Measurements from ENCODE around the gene ATXN10. TPM values are rescaled to one million over a fixed set of nuclear protein-coding genes. Genes with fewer than 3 reads are reported as not detected.

Gene ATXN10
- 163 and 170 TPM in 2 replicates for total RNA-seq (2014; rRNA removed; shearing (Covaris generic))
- polyA plus RNA-seq (2016; fragmentation: Nextera tagmentation; extraction: Ambion mirVana) = 72.5 and 99.0 TPM in 2 replicates
- long read RNA-seq, transcript ATXN10-201 (12 exons, 3,329 nt) = major isoform, 170 of 181 reads
- long read RNA-seq, partial matches to known transcripts = 2 of 181 reads
- long read RNA-seq, other reads (novel, unspliced or antisense) = 8 of 181 reads

DNA sequence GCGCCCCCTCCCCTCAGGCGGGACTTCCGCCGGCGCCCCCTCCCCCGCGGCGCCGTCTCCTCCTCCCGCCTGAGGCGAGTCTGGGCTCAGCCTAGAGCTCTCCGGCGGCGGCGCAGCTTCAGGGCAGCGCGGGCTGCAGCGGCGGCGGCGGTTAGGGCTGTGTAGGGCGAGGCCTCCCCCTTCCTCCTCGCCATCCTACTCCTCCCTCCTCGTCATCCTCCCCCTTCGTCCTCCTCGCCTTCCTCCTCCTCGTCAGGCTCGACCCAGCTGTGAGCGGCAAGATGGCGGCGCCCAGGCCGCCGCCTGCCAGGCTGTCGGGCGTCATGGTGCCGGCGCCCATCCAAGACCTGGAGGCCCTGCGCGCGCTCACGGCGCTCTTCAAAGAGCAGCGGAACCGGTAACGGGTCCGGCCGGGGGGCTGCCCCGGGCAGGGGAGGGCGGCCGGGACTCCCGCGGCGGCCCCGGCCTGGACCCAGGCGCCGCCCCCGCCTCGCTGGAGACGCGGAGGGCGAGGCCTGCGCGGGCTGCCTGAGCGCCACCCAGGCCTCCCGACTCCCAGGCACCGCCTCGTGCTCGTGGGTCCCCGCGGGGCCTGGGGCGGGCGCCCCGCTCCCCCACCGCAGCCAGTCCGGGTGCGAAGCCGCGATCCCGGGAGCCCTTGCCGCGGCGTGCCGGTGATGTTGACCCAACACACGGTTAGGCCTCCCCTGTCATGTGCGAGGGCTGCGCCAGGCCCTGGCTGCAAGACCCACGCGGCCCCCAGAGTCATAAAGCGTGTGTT, at the start of gene ATXN10:
TSS of gene ATXN10 (plus strand) at position 52 of the 781 bp plus-strand sequence. CDS start at position 282, 230 bp downstream.
- TF ChIP-seq ZNF462 (CRISPR knock-in tag; IDR thresholded peaks at IDR 0.05) (no peak), NANOG (IDR thresholded peaks at IDR 0.05; ENCODE audit: borderline replicate concordance) (no peak), ZNF114 (CRISPR knock-in tag; IDR thresholded peaks at IDR 0.05) (no peak), CTCF (conservative IDR thresholded peaks at IDR 0.05; ENCODE audit: low read depth in 2 of 2) (no peak), STAT1 (IDR thresholded peaks at IDR 0.05; ENCODE audit: unreplicated experiment) (no peak), ETS1 (IDR thresholded peaks at IDR 0.05) (0 out of 2 replicates have a peak, but pooled peaks have one; percentile 22), POLR2AphosphoS5 (IDR thresholded peaks at IDR 0.05; ENCODE audit: low read depth) (peak; percentile 79), EZH2phosphoT487 (IDR thresholded peaks at IDR 0.05; ENCODE audit: unreplicated experiment) (no peak), ZNF331 (CRISPR knock-in tag; IDR thresholded peaks at IDR 0.05; ENCODE audit: low read depth) (no peak), CREB1 (CRISPR knock-in tag; IDR thresholded peaks at IDR 0.05; ENCODE audit: low read depth) (peak; percentile 43), EZH2 (IDR thresholded peaks at IDR 0.05; ENCODE audit: low read depth, unreplicated experiment) (no peak), REST (IDR thresholded peaks at IDR 0.05; ENCODE audit: unreplicated experiment) (no peak), JUNB (IDR thresholded peaks at IDR 0.05; ENCODE audit: unreplicated experiment) (no peak)
- Histone ChIP-seq H3K27ac (ENCODE audit: low read depth) (peak within 1 kb of the TSS; percentile 89), H3K36me3 (ENCODE audit: insufficient read depth) (no peaks in the 10 kb centered on the region), H3K9me2 (ENCODE audit: insufficient read depth) (no peaks in the 10 kb centered on the region), H3K79me2 (replicated peaks; ENCODE audit: insufficient read depth) (peaks cover 52% of the 10 kb centered on the region), H3F3A (replicated peaks; ENCODE audit: low read depth) (no peaks in the 10 kb centered on the region), H4K20me1 (replicated peaks; ENCODE audit: insufficient read depth) (peaks cover 44% of the 10 kb centered on the region), H3K4me2 (peak within 1 kb of the TSS; percentile 94), H3K4me1 (ENCODE audit: insufficient read depth) (peaks cover 22% of the 10 kb centered on the region), H2AFZ (peak within 1 kb of the TSS; percentile 99), H3K4me3 (peak within 1 kb of the TSS; percentile 95), H3K27me3 (ENCODE audit: insufficient read depth) (no peaks in the 10 kb centered on the region)
- Mint-ChIP-seq H3K4me3 (peak within 1 kb of the TSS; percentile 95), H3K36me3 (ENCODE audit: low read depth) (no peaks in the 10 kb centered on the region), H3K9me3 (peaks cover 3% of the 10 kb centered on the region; the same call in 1 of the 3 replicates), H3K27ac (peak within 1 kb of the TSS; percentile 85), H3K27me3 (ENCODE audit: insufficient read depth, low read depth, poor library complexity) (peaks cover 4% of the 10 kb centered on the region), H3K4me1 (peaks cover 21% of the 10 kb centered on the region)
- DNase-seq (ENCODE audit: low spot score) (no peak), ATAC-seq (peak; percentile 64)

Data from GM23338 (cell line).